GM18499 (cell line): Measurements from ENCODE around the gene KRTAP10-3.
"Not testable (repeated sequence)": the region's sequence is repeated elsewhere in the genome, so short reads cannot be mapped to it uniquely, and the experiment has no call there.

Experiments
- ATAC-seq: cut with Tn5 transposase; IDR thresholded peaks from one replicate; pipeline ENCODE4 v1.9.1; 2021; ENCODE audit warnings: moderate number of reproducible peaks; ENCODE audit not compliant: insufficient read depth, unreplicated experiment

KRTAP10-3 gene

GRCh38 chr21:44558695-44559094 is at the start of gene KRTAP10-3:
Gene KRTAP10-3, minus strand, starts transcription at chr21:44558795. Its CDS starts 80 bp downstream, at chr21:44558715.
- no peak for ATAC-seq

- ATAC-seq = no peak
These were observed 47.9 kb upstream of the KRTAP10-3 start for GRCh38 chr21:44606495-44606894.

GRCh38 chr21:44603911-44604310 is 45.3 kb upstream of the KRTAP10-3 start:
- ATAC-seq = no peak

GRCh38 chr21:44603109-44603875 is 44.7 kb upstream of the KRTAP10-3 start:
- no peak for ATAC-seq

GRCh38 chr21:44602463-44602850 is 43.9 kb upstream of the KRTAP10-3 start:
- ATAC-seq = no peak

GRCh38 chr21:44601596-44602462 is 43.2 kb upstream of the KRTAP10-3 start:
- no peak for ATAC-seq

- ATAC-seq = not testable (repeated sequence)
These were observed 42.5 kb upstream of the KRTAP10-3 start for GRCh38 chr21:44601091-44601490.

- ATAC-seq = not testable (repeated sequence)
These were observed 41.8 kb upstream of the KRTAP10-3 start, which contains the start of gene KRTAP10-7 for GRCh38 chr21:44600118-44600978. Gene KRTAP10-7, plus strand, starts transcription at chr21:44600597. Its CDS starts 25 bp downstream, at chr21:44600622.

- ATAC-seq = no peak
These were observed 40.9 kb upstream of the KRTAP10-3 start for GRCh38 chr21:44599264-44600029.

- ATAC-seq = no peak
These were observed 39.5 kb upstream of the KRTAP10-3 start for GRCh38 chr21:44598061-44598460.

GRCh38 chr21:44596068-44596725 is 37.6 kb upstream of the KRTAP10-3 start:
- ATAC-seq = no peak

GRCh38 chr21:44595524-44595923 is 36.9 kb upstream of the KRTAP10-3 start:
- ATAC-seq = no peak

GRCh38 chr21:44594406-44594916 is 35.9 kb upstream of the KRTAP10-3 start:
- no peak for ATAC-seq

- ATAC-seq = no peak
These were observed 35.2 kb upstream of the KRTAP10-3 start for GRCh38 chr21:44593598-44594405.

- no peak for ATAC-seq
These were observed 34.1 kb upstream of the KRTAP10-3 start, which contains the start of gene KRTAP10-6 for GRCh38 chr21:44592446-44593311. Gene KRTAP10-6, minus strand, starts transcription at chr21:44592505. Its CDS starts 21 bp downstream, at chr21:44592484.

GRCh38 chr21:44591801-44592130 is 33.2 kb upstream of the KRTAP10-3 start:
- ATAC-seq = not testable (repeated sequence)
